GM12892 (cell line): ENCODE data around the gene CENPW.

Experiments
- POLR2A ChIP-seq: IDR thresholded peaks from 2 replicates; pipeline ENCODE4 v1.6.1; 2011; ENCODE audit warnings: low read depth, low read length, control low read depth
- POLR2AphosphoS5 ChIP-seq: IDR thresholded peaks from 2 replicates; pipeline ENCODE4 v1.6.1; 2011; ENCODE audit warnings: low read depth, low read length, control low read depth

- TF ChIP-seq POLR2A = no peak
- no peak for TF ChIP-seq POLR2AphosphoS5
These were observed 32.1 kb upstream of the CENPW start for GRCh38 chr6:126307849-126308248.
